ENCODE results near the gene PCBP3.
"Not testable (repeated sequence)": the region's sequence is repeated elsewhere in the genome, so short reads cannot be mapped to it uniquely, and the experiment has no call there.

Gene PCBP3

DNA sequence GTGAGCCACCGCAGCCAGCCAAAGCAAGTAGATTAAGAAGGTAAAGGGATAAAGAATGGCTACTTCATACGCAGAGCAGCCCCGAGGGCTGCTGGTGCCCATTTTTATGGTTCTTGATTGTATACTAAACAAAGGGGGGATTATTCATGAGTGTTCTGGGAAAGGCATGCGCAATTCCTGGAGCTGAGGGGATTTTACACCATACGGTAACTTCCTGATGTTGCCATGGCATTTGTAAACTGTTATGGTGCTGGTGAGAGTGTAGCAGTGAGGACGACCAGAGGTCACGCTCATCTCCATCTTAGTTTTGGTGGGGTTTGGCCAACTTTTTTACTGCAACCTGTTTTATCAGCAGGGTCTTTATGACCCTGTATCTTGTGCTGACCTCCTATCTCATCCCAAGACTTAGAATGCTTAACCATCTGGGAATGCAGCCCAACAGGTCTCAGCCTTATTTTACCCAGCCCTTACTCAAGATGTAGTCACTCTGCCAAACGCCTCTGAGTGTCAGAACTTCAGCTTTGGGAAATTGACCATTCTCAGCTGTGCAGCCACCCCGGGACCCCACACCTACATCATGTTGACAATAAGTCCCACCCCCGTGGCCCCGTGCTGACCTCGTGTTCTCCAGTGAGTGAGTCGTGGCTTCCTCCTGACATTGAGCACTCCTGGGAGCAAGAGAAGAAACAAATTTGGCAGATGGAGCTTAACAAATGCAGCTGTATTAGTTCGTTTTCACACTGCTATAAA is 188.6 kb downstream of the PCBP3 start:
- DNase-seq, result no peak

DNA sequence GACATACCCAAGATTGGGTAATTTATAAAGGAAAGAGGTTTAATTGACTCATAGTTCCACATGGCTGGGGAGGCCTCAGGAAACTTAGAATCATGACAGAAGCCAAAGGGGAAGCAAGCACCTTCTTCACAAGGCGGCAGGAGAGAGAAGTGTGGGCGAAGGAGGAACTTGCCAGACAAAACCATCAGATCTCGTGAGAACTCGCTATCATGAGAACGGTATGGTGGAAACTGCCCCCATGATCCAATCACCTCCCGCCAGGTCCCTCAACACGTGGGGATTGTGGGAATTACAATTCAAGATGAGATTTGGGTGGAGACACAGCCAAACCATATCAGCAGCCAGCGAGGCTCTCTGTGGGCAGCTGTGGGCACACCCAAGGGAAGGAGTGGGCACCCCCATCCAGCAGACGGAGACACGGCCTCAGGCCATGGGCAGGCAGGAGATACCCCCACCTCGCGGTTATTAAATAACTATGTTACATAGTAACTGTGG is 189.3 kb downstream of the PCBP3 start:
- DNase-seq, result not testable (repeated sequence)

DNA sequence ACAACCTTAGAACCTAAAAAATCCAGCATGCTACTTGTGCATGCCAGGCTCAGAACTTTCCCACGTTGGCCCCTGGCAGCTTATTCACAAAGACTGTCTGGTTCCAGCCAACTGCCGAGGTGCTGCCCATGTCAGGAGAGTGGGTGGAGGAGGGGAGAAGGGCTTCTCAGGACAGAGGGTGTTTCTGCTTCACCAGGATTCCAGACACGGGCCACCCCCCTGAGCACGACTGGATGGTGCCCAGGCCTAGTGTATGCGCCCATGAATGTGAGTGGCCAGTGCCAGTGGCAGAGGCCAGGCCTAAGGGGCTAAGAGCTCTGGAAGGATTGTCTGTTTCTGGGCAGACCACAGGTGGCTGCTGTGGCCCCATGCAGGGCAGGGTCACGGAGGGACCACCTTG is 189.9 kb downstream of the PCBP3 start:
- no peak for DNase-seq

DNA sequence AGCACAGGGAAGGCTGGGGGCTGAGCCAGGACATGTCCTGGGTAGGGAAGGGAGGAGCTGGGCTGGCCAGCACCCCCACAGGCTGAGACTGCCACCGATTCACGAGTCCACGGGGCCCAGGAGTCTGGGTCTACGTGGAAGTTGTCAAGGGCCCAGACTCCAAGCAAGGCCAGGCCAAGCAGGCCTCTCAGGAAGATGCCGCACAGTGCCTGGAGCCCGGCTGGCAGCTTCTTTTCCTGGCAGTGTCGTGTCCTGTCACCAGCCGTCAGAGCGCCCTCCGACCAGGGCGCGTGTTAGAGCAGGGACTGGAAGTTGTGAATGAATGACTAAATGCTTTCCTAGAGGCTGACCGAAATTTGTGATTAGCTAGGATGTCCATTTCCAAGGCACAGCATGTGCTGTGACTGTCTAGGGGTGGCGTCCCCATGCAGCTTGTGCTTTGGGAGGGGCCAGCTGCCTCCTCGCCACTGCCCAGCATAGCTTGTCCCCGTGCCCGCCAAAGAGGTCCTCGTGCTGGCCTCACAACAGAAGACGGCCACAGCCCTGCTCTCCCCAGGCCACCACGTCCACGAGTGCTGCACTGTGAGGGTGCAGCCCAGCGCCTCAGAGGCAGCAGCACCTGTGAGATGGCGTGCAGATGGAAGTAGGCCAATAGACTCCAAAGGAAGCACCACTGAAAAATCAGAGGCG is 190.6 kb downstream of the PCBP3 start:
- no peak for DNase-seq

DNA sequence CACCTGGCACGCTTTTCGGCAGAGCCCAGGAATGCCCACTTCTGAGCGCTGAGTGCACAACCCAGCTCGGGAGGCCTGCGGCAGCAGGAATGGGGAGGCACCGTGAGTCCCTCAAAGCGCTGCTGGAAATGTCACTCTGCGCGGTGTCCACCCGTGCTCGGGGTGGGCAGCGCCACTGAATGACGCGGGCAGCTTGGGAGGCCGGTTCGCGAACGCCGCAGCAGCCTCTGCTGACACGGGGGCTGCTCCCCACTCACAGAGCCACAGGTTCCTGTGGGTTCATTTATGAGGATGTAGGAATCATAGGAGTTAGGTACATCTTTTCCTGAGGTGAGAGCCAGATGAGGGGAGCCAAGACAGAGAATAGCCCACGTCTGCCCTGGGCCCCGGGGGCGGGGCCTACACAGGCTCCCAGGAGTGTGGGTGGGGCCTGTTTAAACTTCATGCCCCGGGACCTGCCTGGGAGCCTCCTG is 191.3 kb downstream of the PCBP3 start:
- DNase-seq, result no peak

DNA sequence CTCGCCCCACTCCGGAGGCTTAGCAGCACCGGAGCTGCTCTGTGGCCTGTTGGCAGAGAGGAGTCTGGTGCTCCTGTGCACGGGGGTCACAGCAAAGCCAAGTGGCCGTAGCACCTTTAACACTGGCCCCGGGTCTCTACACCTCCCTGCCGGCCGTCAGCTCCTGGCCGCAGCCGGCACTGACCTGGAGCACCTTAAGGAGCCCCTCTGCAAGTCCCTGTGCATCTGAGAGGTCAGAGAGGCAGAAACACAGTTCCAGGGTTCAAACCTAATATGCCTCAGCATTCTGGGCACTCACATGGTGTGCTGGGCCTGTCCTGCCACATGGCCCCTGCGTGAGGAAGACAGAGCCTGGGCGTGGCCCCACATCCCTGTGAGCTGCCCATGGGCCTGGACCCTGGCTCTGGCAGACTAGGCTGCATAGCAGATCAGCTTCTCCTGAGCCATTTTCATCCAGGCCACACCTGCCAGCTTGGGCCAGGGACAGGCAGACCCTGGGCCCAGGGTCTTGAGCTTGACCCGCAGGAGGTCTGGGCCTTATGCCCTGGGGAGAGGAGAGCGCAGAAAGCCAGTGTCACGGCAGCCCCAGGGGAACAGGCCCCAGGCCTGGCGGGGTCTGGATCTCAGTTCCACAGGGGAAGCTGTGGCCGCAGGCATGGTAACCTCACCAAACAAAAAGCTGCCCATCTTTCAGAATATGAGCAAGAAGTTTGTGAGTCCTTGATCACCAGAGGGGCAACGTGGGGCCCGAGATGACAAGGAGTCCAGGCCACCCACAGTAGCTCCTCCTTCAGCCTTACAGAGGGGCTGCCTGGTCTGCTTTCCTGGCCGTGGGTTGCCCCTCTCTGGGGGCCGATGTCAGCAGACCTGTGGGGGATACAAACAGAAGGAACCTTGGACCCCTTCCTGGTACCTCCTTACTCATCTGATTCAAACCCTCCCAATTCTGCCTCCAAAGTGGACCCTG is 192.1 kb downstream of the PCBP3 start:
- no peak for DNase-seq

DNA sequence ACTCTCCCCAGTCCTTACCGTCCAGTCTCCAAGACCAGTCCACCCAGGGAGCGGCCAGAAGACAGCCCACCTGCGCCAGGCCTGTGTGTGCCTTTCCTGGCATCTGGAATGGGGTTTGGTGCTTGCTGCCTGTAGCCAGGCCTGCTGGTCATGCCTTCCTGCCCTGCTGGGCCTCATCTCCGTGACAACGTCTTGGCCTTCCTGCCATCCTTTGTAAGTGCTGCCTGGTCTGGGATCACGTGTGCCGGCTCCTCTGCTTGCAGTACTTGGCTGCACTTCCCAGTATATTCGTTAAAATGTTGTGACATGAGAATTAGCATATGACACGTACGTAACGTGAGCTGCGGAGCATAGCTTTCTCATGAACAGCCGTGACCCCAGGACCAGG is 192.7 kb downstream of the PCBP3 start:
- no peak for DNase-seq

DNA sequence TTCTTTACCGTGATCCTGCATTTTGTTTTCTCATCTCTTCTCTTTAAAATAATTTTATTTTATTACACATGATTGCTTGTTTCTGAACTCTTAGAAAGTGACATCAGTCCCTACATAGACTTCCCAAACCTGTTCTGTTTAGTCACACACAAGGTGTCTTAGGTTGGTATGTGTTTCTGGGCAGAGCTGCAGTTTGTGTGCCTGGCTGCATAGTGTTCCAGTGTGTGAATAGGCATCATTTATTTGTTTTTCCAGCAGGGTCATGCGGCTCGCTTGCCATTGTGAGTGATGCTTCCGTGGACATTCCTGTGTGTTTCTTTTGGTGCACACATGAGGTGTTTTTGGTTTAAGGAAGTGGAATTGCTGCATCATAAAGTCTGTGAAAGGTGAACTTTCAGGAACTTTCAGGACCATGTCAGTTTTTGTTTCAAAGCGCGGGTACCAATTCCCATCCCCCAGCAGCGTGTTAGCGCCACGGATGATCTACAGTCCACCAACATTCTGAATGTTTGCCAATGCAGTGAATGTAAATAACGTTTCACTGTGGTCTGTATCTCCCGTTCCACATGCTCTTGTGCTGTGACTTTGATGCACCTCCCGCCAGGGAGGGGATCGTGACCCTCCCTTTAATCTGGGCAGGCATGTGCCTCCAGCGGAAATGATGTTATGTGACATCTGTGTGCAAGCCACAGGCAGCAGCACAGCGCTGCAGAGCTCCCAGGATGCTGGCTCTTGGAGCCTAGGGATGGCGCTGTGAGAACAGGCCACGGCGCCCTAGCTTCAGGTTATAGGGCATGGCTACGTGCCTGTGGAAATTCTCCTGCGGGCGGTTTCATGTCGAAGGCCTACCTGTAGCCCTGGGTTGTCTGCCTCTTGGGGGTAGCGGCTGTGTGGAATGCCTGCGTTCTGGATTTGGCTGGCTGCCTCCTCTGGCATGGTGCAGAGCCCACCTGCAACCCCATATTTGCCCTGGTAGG is 193.5 kb downstream of the PCBP3 start:
- no peak for DNase-seq

DNA sequence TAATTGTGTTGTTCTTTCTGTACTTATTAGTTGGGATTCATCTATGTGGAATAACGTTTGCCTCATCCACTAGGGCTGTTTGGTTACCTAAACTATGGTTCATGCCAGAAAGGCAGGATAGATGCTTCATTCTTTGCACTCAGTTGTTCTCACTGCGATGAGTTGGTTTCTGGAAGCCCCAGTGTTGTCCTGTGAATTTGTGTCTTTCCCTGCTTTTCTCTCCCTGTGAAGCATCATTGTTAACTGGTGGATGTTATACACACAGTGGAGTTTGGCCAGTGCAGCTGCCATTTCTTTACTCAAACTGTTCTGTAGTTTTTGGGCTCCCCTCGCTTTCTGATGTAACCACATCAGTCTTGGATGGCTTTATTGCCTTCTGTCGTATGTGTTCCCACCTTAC is 194.4 kb downstream of the PCBP3 start:
- DNase-seq, result no peak

DNA sequence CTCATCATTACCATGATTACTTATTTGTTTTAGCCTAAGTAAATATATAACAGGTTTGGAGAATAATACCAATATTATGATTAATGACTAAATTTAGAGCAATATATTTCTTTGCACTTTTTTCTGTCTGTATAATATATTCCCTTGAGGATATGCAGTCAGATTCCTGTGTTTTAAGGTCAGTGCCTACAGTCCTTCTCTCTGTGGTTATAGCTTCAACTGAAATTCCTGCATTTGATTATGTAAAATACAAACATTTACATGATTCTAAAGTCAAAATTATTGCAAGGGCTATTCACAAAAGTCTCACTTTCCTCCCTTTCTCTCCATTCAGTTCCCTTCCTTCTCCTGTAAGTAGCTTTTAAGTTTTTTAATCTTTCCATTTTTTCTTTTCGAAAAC is 195.1 kb downstream of the PCBP3 start:
- DNase-seq, result no peak

DNA sequence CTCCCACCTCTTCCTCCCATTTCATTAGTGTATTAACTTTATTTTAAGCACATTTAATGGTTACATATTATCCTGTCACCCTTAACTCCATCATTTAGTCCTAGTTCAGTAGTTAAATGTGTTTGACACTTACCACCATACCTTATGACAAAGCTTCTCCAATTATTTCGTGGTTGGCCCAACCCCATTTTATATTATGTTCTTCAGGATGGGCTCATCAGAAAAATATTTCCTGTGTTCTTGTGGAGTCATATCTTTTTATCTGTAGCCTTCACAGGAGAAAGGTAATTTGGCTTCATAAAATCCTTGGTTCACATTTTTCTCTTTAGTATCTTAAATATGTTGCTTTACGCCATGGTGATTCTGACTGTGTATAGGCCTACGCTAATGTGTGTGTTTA is 195.7 kb downstream of the PCBP3 start:
- no peak for DNase-seq

DNA sequence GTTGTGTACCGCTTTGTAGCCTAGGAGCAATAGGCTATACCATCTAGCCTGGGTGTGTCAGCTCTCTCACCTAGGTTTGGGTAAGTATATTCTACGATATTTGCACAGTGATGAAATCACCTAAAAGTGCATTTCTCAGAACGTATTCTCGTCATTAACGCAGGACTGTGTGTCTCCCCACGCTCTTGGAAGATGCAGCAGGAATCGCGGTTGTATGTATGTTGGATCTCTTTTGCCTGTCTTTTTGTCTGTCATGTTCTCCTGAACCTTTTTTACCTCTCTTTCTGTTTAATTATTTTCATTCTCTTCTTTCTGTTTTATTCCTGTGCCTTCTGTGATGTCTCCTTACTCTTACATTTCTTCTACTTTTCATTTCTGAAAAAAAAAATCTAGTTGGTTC is 197.5 kb downstream of the PCBP3 start:
- no peak for DNase-seq

DNA sequence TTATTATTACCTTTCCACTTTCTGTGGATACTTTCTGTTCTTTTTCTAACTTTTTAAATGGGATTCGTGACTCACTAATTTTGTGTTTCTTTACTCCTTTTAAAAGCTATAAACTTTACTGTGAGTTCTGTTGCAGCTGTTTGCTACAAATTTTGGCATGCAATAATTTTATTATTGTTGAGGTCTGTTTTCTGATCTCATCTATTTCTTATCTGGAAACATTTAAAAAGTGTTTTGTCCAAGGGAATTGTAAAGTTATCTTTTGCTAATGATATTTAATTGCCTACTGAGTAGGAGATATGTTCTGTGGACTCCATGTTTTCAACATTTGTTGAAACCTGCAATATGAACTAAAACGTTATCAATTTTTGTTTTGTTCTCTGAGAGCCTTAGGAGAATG is 199.9 kb downstream of the PCBP3 start:
- no peak for DNase-seq

DNA sequence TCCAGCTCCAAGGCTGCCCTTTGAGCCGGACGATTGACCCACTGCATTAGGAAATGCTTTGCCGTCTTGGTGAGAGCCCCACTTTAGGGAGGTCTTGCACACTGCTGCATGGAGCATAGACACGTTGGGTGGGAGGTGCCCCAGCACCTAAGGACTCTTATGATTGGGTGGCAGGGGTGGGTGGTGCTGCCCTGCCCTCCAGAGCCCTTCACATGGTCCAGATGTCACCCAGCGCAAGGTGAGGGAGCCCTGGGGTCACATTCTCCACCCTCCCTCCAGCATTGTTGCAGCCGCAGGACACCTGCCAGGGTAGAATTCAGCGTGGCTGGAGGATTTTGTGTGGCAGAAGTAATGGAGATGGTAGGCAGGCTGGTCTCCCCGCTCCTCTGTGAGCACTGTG is 200.7 kb downstream of the PCBP3 start:
- DNase-seq, result no peak

DNA sequence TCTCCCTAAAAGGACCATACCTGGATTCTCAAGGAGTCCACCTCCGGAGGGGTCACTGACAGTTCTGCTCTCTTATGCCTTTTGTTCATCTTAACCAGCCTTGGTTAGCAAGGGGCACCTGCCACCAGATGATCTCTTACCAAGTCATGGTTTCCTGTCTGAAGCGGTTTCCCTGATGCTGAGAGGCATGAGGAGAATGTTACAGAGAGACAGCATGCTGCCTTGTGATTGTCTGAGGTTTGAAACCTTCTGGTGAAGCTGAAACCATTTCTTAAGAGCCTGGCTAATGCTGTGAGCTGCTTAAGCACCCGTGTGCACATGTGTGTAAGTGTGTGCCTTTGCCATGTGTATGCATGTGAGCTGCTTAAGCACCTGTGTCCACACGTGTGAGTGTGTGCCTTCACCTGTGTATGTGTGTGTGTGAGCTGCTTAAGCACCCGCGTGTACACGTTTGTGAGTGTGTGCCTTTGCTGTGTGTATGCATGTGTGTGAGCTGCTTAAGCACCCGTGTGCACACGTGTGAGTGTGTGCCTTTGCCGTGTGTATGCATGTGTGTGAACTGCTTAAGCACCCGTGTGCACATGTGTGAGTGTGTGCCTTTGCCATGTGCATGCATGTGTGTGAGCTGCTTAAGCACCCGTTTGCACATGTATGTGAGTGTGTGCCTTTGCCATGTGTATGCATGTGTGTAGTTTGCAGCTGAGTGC is 201.7 kb downstream of the PCBP3 start:
- no peak for DNase-seq

DNA sequence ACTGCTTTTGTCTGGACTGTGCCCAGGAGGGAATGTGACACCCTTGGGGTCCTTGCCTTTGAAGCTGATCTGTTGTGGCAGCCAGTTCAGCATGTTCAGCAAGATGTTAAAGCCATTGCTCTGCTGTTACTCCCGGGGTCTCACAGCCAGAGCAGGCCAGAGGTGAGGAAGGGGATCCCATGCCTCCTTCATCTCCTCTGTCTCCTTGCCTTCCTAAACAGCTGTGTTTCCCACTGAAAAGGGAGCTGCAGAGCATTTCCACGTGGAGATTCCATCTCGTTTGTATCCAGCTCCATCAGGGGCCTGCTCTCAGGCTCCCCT is 202.2 kb downstream of the PCBP3 start:
- no peak for DNase-seq

DNA sequence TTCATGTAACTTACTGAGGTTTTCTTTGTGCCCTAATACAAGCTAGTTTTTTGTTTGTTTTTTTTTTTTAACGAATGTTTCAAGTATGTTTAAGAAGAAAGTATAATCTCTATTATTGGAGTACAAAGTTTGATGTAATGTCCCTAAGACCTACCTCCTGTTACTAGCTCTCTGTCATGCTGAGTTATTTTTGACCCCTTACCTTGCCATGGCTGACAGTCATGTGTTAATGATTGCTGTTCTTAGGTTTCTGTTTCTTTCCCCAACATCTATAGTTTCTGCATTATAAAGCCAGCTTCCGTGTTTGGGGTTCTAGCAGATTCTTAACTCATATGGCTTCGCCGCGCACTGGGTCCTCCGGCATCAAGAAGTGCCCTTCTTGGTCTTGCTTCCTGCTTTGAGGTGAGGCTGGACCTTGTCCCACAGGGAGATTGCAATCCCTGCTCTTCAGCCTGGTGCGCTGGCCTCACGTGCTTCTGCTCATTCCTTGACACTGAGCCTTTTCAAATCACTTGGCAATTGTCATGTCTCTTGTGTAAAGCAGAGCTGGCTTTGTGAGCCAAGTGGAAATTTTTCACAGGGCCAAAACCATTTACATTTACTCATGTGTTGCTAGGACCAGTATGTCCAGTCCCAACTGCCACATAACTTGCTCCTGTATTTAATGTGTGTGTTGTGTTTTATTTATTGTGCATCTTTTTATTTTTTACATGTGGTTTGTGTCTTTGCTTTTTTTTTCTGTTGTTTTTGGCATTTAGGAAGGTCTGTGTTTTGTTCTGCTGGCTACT is 203.0 kb downstream of the PCBP3 start:
- no peak for DNase-seq

DNA sequence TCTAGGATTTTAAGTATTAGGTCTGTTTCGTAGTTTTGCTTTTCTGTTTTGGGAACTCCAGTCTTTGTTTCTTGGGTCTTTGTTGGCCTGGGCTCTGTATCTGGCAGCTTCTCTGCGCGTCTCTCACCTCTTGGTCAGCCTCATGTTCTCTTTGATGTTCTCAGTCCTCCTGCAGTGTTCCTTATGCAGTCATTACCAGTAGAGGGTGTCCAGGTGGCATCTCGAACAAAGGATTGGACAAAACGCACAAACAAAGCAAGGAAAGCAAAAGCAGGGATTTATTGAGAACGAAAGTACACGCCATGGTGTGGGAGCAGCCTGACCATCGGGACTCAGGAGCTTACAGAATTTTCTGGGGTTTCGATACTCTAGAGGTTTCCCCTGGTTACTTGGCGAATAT is 204.3 kb downstream of the PCBP3 start:
- DNase-seq, result no peak

DNA sequence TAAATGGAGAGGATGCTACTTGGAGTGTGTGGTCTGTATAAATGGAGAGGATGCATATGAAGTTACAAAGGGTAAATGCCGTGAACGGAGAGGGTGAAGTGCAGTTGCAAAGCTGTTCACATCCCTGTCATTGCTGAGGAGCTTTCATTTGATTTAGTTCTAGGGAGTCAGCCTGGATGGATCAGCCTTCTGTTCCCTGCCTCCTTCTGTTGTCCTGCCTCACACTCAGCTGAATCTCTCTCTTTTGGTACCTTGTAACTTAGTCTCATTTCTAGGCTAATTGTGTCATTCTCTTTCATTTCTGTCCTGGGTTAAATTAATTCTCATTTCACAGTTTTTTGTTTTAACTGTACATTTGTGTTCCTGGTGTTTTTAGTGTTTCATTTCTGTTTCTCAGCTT is 204.8 kb downstream of the PCBP3 start:
- DNase-seq, result no peak

DNA sequence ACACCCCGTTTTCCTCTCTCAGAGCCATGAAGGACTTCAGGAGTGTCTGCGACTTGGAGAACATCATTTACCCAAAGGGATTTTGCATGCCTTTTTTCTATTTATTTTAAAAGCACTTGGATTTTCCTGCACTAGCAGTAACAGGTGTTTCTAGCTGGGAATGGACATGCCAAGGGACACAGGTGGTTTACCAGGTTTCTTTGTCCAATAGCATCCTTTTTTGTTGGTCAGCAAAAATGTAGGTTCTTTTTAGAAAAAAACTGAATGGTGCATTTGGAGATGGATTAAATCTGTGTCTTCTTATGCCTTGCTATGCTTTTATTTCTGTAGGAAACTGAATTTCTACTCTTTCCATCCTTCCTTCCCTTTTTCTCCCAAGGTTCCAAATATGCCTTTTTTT is 205.3 kb downstream of the PCBP3 start:
- DNase-seq, result no peak

DNA sequence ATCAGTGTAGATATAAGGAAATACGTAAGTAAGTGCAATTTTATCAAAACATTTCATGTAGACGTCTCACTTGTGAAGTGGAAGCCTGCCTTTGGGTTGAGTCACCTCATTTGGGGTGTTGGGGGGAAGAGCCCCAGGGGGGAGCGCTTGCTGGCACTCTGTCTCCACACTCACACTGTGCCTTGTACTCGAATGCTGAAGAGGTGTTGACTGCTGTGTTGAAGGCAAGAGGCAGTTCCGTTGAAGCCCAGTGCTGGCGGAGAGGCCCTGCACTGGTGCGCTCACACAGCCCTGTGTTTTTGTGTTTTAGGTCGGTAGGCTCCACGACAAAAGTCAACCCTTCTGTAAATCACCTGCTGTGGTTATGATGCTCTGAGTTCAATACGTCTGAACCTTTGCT is 206.1 kb downstream of the PCBP3 start:
- DNase-seq, result no peak
